Epithelial cell of proximal tubule (primary cell): ENCODE results near the gene FNDC3B. TPM values are rescaled to one million over a fixed set of nuclear protein-coding genes. Genes with fewer than 3 reads are reported as not detected.

ENCODE experiments used
- DNase-seq: peaks from one replicate; pipeline ENCODE4 v3.0.0-alpha.2; 2011; ENCODE audit warnings: low read depth
- H3K4me3 ChIP-seq: 2 replicates; pipeline ENCODE4 v1.5.1; 2011; ENCODE audit warnings: low read depth, mild to moderate bottlenecking, low read length
- CTCF ChIP-seq: conservative IDR thresholded peaks from 2 replicates; pipeline ENCODE4 v1.5.1; 2012; ENCODE audit warnings: low read depth, mild to moderate bottlenecking, low read length
- total RNA-seq: library from RNA; depleted of rRNA; stranded (reverse); fragments of >200 nt; gene quantifications from 2 replicates; pipeline ENCODE4 v1.2.3, GENCODE V29; 2015

The FNDC3B gene
- total RNA-seq, 1 donor from 2014 or later: 37.3 TPM

- no peak overlapping the region for H3K4me3 ChIP-seq
- no peak for DNase-seq
- no peak for TF ChIP-seq CTCF
These were observed 105.8 kb downstream of the FNDC3B start for GRCh38 chr3:172145031-172145686.

- TF ChIP-seq CTCF: no peak
- DNase-seq: no peak
- H3K4me3 ChIP-seq: no peak overlapping the region
These were observed 107.0 kb downstream of the FNDC3B start for GRCh38 chr3:172146349-172146748.

GRCh38 chr3:172147113-172147818 is 107.9 kb downstream of the FNDC3B start:
- TF ChIP-seq CTCF: no peak
- no peak for DNase-seq

GRCh38 chr3:172148241-172148640 is 108.9 kb downstream of the FNDC3B start:
- H3K4me3 ChIP-seq: no peak overlapping the region
- TF ChIP-seq CTCF: no peak
- DNase-seq: no peak

More at GRCh38 chr3:172147113-172147818, 107.9 kb downstream of the FNDC3B start:
- no peak overlapping the region for H3K4me3 ChIP-seq

- no peak for TF ChIP-seq CTCF
- DNase-seq: no peak
These were observed 109.6 kb downstream of the FNDC3B start for GRCh38 chr3:172148702-172149565.

GRCh38 chr3:172150268-172150667 is 110.9 kb downstream of the FNDC3B start:
- no peak for TF ChIP-seq CTCF
- H3K4me3 ChIP-seq: no peak overlapping the region
- DNase-seq: no peak

More at GRCh38 chr3:172148702-172149565, 109.6 kb downstream of the FNDC3B start:
- H3K4me3 ChIP-seq: no peak overlapping the region
